ENCODE data around the gene POLR2F.

Gene POLR2F

GRCh38 chr22:37930270-37930951, 23.1 kb upstream of the POLR2F start:
- no peak overlapping the region for H3K4me3 ChIP-seq (replicated peaks in 1 of 2; ENCODE audit: low read depth in 2 of 2, low read length in 2 of 2)
- TF ChIP-seq, protein P1, sequence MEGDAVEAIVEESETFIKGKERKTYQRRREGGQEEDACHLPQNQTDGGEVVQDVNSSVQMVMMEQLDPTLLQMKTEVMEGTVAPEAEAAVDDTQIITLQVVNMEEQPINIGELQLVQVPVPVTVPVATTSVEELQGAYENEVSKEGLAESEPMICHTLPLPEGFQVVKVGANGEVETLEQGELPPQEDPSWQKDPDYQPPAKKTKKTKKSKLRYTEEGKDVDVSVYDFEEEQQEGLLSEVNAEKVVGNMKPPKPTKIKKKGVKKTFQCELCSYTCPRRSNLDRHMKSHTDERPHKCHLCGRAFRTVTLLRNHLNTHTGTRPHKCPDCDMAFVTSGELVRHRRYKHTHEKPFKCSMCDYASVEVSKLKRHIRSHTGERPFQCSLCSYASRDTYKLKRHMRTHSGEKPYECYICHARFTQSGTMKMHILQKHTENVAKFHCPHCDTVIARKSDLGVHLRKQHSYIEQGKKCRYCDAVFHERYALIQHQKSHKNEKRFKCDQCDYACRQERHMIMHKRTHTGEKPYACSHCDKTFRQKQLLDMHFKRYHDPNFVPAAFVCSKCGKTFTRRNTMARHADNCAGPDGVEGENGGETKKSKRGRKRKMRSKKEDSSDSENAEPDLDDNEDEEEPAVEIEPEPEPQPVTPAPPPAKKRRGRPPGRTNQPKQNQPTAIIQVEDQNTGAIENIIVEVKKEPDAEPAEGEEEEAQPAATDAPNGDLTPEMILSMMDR (IDR thresholded peaks at IDR 0.05; ENCODE audit: low read depth, low read length) = peak; percentile 58
- peak; percentile 38 to 49 for DNase-seq (ENCODE audit: low read depth in 2 of 2)

DNA sequence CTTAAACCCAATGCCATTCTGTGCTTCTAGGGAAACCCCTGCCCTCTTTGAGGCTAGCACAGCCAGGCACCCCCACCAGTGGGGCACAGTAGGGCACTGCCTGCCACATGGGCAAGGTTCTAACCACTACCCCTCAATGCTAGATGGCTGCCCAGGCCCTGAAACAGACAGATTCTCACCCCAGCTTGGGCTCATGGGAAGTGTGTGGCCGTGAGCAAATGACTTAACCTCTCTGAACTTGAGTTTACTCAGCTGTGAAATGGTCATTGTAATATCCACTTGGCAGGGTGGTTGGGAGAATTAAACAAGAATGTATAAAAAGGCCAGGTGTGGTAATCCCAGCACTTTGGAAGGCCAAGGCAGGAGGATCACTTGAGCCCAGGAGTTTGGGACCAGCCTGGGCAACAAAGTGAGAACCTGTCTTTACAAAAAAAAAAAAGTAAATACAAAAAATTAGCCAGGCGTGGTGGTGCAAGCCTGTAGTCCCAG, 22.5 kb upstream of the POLR2F start:
- TF ChIP-seq, protein P1 (IDR thresholded peaks at IDR 0.05; ENCODE audit: low read depth, low read length) = no peak
- no peak overlapping the region for H3K4me3 ChIP-seq (replicated peaks in 1 of 2; ENCODE audit: low read depth in 2 of 2, low read length in 2 of 2)
- no peak for DNase-seq (ENCODE audit: low read depth in 2 of 2)

GRCh38 chr22:37931893-37932389, 21.6 kb upstream of the POLR2F start:
- DNase-seq (ENCODE audit: low read depth in 2 of 2) = no peak
- TF ChIP-seq, protein P1 (IDR thresholded peaks at IDR 0.05; ENCODE audit: low read depth, low read length) = no peak

DNA sequence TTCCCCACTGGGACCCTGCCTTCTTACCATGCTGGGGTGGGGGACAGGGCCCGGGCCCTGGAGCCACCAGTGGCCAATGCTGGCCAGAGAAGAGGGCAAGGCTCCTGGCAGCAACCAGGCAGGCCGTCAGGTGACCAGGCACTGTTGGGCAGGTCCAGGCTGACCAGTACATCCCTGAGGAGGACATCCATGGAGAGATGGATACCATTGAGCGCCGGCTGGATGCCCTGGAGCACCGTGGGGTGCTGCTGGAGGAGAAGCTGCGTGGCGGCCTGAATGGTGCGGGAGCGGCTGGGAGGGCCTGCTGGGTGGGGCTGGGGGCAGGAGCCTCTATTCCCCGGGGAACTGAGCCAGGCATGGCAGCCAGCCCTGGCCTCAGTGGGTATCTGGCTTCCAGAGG, 21.1 kb upstream of the POLR2F start:
- no peak for DNase-seq (ENCODE audit: low read depth in 2 of 2)
- H3K4me3 ChIP-seq (replicated peaks in 1 of 2; ENCODE audit: low read depth in 2 of 2, low read length in 2 of 2) = no peak overlapping the region
- TF ChIP-seq, protein P1 (IDR thresholded peaks at IDR 0.05; ENCODE audit: low read depth, low read length) = no peak

More at GRCh38 chr22:37931893-37932389, 21.6 kb upstream of the POLR2F start:
- no peak overlapping the region for H3K4me3 ChIP-seq (replicated peaks in 1 of 2; ENCODE audit: low read depth in 2 of 2, low read length in 2 of 2)

DNA sequence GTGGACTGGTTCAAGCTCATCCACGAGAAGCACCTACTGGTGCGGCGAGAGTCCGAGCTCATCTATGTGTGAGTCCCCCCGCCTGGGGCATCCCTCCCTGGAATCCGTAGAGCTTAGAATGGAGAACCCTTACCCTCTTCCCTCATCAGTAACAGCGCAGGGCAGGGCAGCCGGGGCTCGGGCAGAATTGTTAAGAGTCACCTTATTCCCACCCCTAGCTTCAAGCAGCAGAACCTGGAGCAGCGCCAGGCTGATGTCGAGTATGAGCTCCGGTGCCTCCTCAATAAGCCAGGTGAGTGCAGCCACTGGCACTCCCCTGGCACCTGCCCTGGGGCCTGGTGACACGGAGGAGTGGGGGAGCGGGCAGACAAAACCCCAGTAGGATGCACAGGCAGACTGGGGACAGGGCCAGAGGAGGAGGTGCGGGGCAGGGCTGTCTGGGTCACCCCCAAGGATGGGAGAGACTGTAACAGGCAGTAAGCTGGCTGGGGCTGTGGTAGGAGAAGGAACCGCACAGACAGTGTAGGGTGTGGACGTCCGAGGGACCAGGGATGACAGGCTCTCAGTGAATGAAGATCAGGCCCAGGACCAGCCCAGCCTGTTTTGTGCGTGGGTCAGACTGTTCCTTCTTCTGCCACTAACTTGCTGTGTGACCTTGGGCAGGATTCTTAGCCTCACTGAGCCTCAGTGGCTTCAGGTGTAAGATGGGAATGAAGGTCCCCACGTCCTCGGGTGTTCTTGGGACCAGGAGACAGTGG, 20.5 kb upstream of the POLR2F start:
- TF ChIP-seq, protein P1 (IDR thresholded peaks at IDR 0.05; ENCODE audit: low read depth, low read length) = no peak
- DNase-seq (ENCODE audit: low read depth in 2 of 2) = peak in 1 of 2 donors; percentile 9
- no peak overlapping the region for H3K4me3 ChIP-seq (replicated peaks in 1 of 2; ENCODE audit: low read depth in 2 of 2, low read length in 2 of 2)

DNA sequence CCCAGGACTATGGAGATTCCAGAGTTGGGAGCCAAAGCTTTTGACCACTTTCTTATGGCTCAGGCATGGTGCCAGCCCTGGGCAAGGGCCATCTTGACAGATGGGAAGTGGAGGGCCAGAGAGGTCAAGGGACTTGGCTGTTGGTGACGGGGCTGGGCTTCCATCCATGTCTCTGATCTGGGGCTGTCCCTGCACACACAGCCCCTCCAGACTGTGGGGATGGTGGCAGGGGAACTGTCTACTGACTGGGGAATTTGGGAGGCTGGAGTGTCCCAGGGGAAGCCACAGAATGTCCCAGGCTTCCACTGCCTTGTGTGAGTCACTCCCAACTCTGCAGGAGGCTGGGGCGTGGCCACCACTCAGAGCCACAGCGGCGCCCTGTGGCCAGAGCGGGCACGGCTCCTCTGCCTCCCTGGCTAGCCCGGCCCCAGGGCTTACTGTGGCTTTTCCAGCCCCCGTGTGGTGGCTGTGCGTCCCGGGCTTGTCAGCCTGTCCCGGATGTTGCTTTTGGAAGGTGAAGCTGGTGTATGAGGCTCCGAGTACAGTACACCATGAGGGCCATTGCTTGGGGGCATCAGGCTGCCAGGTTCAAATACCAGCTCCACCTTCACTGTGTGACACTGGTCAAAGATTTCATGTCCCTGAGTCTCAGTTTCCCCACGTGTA, 19.7 kb upstream of the POLR2F start:
- peak; percentile 91 to 94 for DNase-seq (ENCODE audit: low read depth in 2 of 2)
- no peak overlapping the region for H3K4me3 ChIP-seq (replicated peaks in 1 of 2; ENCODE audit: low read depth in 2 of 2, low read length in 2 of 2)
- TF ChIP-seq, protein P1 (IDR thresholded peaks at IDR 0.05; ENCODE audit: low read depth, low read length) = peak; percentile 99
